PFSK-1 (cell line): ENCODE results near the gene OLFML2A.

Source experiments
- FOXP2 ChIP-seq: optimal IDR thresholded peaks from 2 replicates; pipeline ENCODE3; 2011; ENCODE audit warnings: borderline replicate concordance, control low read depth, inconsistent platforms; ENCODE audit not compliant: insufficient read depth; ENCODE audit errors: extremely low read length, extremely low read depth
- POLR2AphosphoS5 ChIP-seq: IDR thresholded peaks from 2 replicates; pipeline ENCODE4 v1.6.1; 2012; ENCODE audit warnings: low read depth, mild to moderate bottlenecking, control low read depth, low read length, moderate library complexity
- REST ChIP-seq, 2 experiments: IDR thresholded peaks; 2 replicates each; pipeline versions ENCODE4 v1.6.1 to v1.8.0; 2011 to 2012; ENCODE audit warnings: low read depth in 2 of 2, low read length in 2 of 2, control low read depth in 1 of 2, inconsistent platforms in 1 of 2, mild to moderate bottlenecking in 1 of 2, moderate library complexity in 1 of 2; ENCODE audit not compliant: insufficient read depth in 1 of 2
- SIN3A ChIP-seq: IDR thresholded peaks from 2 replicates; pipeline ENCODE4 v1.6.1; 2012; ENCODE audit warnings: mild to moderate bottlenecking, low read length, moderate library complexity, borderline replicate concordance; ENCODE audit not compliant: insufficient read depth
- TAF1 ChIP-seq: IDR thresholded peaks from 2 replicates; pipeline ENCODE4 v1.6.1; 2012; ENCODE audit warnings: low read length, control low read depth, borderline replicate concordance; ENCODE audit not compliant: insufficient read depth

OLFML2A gene

GRCh38 chr9:124849801-124850200 lies 72.9 kb downstream of the OLFML2A start:
- TF ChIP-seq REST (IDR thresholded peaks at IDR 0.05; ENCODE audit: insufficient read depth in 1 of 2, low read depth in 2 of 2, low read length in 2 of 2) (peak in 1 of 2 experiments; percentile 68; a peak in 1 of 4 replicates), SIN3A (no peak)

DNA sequence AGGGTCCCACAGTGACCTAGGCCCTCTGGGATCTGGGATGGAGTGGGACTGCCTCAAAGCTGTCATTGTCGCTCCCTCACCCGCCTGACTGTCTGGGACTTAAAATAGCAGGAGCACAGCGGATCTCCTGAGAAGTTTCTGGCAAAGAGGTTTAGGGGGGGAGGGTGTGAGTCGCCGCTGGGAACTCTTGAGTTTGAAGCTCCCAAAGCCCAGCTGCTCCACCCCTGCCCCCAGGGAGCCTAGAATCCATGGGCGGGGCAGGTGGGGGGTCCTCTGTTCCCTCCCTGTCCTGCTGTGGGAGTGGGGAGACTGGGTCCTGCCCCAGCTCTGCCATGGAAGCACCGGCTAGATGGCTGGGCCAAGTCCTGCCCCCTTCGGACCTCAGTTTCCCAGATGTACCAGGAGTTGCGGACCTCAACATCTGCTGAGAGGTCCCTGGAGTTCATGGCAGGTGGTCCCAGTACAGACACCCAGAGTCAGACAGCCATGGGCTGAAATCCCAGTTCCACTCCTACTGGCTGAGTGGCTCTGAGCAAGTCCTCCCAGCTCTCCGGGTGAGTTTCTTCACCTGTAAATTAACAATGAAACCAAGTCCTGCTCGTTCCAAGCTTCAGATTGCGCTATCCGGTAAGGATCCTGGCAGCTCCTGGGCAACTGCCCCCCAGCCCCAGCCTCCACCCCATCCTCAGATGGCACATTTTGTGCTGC lies 75.3 kb downstream of the OLFML2A start:
- no peak for TF ChIP-seq SIN3A
- no peak for TF ChIP-seq FOXP2
- TF ChIP-seq TAF1 = no peak
- TF ChIP-seq REST (IDR thresholded peaks at IDR 0.05; ENCODE audit: insufficient read depth in 1 of 2, low read depth in 2 of 2, low read length in 2 of 2) = no peak
- no peak for TF ChIP-seq POLR2AphosphoS5

- TF ChIP-seq FOXP2 (no peak), SIN3A (0 out of 2 replicates have a peak, but pooled peaks have one; percentile 28)
Observed at GRCh38 chr9:124852829-124853531, 76.0 kb downstream of the OLFML2A start, which contains the start of gene WDR38. WDR38 (plus strand) TSS chr9:124853460; CDS start chr9:124853532, 72 bp downstream.

DNA sequence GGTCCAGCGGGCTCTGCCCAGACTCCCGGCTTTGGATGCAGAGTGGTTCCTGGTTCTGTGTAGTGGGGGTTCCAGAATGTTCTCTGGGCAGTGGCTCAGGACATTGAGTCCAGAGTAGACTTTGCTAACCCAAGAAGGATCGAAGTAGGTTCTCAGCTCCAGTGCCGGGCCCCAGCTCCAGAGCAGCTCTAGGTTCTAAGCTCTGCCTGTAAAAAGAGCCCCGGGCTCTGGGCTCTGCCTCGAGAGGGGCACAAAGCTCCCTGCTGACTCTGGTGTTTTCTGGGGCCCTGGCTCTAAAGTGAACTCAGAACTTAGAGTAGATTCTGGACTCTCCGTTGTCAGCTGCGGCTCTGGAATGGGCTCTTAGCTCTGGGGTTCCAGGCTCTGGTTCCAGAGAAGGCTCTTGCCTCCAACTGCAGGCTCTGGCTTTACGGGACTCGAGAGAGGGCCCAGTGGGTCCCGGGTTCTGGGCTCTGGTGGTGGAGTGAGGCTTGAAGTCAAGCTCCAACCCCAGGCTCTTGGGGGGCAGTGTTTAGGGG lies 76.7 kb downstream of the OLFML2A start:
- TF ChIP-seq REST (IDR thresholded peaks at IDR 0.05; ENCODE audit: insufficient read depth in 1 of 2, low read depth in 2 of 2, low read length in 2 of 2) = no peak
- no peak for TF ChIP-seq POLR2AphosphoS5
- TF ChIP-seq TAF1 = no peak
- no peak for TF ChIP-seq SIN3A
- no peak for TF ChIP-seq FOXP2

DNA sequence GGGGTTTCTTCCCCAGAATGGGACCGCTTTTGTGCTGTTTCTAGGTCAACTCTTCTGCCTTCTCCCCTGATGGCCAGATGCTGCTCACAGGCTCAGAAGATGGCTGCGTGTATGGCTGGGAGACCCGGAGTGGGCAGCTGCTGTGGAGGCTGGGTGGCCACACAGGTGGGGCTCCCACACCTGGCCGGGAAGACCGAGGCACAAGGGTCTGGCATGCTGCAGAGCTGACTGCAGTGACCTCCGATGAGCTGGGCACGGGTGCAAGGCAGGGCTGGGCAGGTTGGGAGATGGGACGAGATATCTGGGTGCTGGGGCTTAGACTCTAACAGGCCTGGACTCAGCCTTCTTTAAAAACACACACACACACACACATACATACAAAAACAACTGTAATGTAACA lies 77.2 kb downstream of the OLFML2A start:
- TF ChIP-seq REST (IDR thresholded peaks at IDR 0.05; ENCODE audit: insufficient read depth in 1 of 2, low read depth in 2 of 2, low read length in 2 of 2) (no peak), POLR2AphosphoS5 (no peak), SIN3A (no peak), TAF1 (no peak), FOXP2 (no peak)
